T follicular helper cell (primary cell): ENCODE measurements around the gene RRP1.

Experiments used
- DNase-seq: peaks from one replicate; pipeline ENCODE4 v3.0.0-alpha.2; 2020; ENCODE audit warnings: low read depth

The RRP1 gene

DNA sequence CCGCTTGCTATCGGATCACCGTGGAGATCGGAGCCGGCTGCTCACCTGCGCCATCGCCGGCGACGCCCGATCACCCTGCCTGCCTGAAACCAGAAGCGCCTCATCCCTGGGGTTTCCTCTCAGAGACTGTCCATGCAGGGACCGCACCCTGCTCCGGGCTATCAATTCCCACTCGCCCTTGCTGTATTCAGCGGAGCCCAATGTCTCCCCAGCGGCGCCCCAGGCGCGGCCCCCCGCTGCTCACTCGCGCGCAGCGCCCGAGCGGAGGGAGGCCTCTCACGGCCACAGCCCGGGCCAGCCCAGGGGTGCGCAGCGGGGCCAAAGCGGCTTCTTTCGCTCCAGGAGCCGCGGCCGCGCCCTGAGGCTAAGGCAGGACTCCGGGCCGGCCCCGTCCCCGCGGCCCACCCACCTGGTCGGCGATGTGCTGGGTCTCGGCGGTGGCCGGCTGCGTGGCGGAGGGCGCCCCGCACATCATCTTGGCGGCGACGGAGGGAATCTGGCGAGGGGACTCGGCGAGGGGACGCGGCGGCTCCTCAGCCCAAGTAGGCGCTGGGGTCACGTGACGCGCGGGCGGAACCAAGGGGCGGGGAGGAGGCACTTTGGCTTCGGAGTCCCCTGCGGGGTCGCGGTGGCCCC is 13.5 kb upstream of the RRP1 start, which contains the start of gene CSTB:
TSS of gene CSTB (minus strand) at position 514 of the 636 bp plus-strand sequence. CDS start at position 475, 39 bp downstream.
- peak; percentile 81 for DNase-seq

DNA sequence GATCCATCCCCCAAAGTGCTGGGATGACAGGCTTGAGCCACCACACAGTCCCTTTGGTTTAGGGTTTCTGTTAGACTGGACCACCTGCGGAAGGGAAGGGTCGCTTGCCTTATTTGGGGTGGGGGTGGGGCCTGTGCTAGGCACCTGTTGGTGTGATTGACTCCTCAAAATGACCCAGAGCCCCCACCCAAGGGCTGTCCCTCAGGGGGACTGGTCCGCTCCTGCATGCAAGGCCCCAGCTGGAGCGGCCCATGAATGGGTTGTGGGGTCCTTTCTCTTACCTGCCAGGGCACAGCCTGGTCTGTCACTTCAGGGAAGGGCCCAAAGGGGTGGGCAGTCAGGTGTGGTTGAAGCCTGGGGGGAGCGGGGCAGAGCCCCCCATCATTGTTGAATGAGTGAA is 11.4 kb upstream of the RRP1 start:
- no peak for DNase-seq

DNA sequence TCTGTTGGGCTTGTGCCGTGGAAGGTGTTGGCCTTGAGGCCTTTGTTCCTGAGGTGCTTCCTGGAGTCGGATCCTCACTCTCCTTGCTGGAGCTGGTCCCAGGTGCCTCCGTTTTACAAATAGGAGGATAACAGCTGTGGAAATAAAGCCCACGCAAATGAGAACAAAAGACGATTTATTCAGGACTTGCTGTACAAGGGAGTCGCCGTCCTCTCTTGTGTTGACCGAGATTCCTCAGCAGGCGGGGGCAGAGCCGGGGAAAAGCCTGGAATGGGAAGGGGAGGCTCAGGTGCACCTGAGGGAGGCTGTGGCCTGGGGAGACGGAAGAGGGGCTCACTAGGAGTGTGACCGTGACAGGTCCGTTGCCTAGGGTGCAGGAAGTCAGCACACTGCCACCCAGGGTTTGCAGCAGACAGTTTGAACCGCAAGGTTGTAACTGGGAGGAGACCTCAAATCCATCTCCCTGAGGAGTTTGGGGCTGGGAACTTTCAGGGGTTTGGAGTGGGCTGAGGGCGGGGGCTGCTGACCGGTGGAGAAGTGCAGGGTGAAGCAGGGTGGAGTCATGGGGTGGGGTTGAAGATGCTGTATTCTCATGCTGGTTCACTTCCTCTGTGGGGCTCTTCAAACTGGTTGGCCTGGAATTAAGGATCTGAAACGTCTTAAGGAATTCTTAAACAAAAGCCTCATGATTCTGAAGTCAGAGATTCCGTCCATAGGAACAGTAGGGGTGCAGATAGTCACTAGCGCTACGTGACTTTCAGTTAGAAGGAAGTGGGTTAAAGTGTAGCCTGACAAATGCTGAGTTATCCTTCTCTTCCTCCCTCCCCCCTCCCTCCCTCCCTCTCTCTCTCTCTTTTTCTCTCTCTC is 10.7 kb upstream of the RRP1 start:
- no peak for DNase-seq

DNA sequence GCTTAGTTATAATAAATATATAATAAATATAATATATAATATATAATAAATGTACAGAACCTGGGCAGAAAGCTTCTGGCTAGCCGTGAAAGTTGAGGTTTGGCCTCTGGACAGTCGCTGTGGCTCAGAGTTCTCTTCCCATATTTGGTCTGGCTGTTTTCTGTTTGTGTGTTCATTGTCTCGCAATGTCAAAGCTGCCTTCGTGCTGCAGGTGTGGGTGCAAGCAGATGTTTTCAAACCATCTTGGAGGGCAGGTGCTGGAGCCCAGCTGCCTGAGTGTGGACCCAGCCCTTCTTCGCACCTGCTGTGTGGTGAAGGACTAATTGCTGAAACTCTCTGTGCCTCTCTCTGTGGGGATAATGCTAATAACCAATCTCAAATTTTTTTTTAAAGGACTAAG is 9.7 kb upstream of the RRP1 start:
- DNase-seq = no peak

DNA sequence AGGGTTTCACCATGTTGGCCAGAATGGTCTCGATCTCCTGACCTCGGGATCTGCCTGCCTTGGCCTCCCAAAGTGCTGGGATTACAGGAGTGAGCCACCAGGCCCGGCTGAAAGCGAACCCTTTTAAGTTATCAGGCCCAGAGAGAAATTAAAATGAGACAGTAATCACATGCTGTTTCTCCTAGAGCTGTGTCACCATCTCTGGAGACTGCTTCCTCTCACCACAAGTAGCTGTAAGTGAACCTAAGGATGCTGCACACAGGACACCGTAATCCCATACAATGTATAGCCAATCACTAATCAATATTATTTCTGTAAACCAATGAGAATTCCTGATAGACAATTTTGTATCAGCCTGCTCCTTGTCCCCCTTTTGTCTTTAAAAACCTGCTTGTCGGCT is 7.5 kb upstream of the RRP1 start:
- no peak for DNase-seq

DNA sequence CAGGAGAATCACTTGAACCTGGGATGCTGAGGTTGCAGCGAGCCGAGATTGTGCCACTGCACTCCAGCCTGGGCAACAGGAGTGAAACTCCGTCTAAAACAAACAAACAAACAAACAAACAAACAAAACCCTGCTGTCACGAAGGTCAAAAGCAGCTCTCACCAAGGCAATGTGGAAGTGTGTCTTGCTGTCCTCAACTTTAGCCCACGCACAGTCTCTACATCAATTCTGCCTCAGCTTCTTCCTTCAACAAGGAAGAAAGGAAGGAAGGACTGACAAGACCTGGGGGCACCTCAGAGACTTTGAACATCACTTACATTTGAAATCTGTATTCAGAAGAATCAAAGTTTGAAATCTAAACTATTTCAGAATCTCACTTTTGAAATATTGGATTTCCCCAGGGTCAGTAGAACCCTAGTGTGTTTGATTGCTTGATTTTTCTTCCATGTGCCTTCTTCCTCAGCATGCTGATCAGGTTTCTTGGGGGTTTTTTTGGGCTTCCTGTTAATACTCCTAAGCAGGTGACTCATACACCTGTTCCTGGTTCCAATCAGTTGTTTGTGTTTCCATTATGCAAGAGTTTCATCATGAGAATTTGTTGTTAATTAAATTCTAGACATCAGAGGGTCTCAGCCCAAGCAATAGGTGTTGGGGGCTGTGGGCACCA is 6.8 kb upstream of the RRP1 start:
- DNase-seq = no peak

DNA sequence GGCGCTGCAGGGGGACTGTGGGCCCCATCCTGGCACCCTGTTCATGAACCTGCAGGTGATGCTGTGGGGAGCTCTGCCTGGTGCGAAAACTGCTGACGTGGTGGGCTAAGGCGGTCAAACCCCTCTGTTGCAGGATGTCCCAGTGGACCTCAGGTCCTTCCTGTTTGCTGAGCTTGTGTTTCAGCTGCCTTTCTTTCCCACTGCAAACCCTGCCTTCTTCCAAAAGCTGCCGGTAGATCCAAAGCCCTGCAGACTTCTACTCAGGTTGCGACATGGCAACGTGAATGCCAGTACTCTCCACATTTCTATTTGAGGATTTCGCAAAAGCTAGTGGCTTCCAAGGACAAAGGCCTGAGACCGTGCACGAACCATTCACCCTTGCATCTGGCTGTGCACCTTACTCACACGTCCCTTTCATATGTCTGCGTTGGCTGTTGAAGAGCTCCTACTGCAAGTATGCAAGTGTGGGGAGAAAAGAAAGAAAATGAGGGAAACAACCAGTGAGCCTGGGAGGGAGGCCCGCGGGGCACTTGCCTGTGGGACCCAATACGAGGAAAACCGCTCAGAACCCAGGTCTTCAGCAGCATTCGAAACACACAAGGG is 6.2 kb upstream of the RRP1 start:
- no peak for DNase-seq

DNA sequence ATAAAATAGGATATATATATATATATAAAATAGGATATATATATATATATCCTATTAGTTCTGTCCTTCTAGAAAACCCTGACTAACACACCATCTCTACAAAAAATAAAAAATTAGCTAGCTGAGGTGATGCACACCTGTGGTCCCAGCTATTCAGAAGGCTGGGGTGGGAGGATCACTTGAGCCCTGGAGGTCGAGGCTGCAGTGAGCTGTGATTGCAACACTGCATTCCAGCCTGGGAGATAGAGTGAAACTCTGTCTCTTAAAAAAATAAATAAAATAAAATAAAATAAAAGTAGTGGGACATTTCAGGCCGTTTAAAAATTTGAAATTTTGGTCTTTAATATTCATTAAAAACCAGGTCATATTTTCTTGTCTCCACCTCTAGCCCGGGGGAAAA is 4.2 kb upstream of the RRP1 start:
- no peak for DNase-seq

DNA sequence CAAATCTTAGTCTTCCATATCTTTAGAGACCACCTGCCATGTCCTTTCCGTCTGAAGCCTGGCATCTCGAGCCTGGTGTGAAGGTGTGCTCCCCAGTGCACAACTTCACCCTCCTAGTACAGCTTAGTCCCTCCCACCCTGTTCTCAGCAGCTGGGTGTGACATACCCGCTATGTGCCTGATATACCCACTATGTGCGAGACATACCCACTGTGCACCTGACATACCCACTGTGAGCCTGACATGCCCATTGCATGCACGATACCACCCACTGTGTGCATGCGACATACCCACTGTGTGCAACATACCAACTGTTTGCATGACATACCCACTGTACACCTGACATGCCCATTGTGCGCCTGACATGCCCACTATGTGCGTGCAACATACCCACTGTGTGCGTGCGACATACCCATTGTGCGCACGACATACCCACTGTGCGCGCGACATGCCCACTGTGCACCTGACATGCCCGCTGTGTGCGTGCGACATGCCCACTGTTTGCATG is 3.0 kb upstream of the RRP1 start:
- no peak for DNase-seq

DNA sequence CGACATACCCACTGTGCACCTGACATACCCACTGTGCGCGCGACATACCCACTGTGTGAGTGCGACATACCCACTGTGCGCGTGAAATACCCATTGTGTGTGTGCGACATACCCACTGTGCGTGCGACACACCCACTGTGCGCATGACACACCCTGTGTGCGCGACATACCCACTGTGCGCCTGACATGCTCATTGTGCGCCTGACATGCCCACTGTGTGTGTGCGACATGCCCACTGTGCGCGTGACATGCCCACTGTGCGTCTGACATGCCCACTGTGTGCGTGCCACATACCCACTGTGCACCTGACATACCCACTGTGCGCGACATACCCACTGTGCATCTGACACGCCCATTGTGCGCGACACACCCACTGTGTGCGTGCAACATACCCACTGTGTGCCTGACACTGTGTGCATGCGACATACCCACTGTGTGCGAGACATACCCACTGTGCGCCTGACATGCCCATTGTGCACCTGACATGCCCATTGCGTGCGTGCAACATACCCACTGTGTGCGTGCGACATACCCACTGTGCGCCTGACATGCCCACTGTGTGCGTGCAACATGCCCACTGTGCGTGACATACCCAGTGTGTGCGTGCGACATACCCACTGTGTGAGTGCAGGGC is 2.5 kb upstream of the RRP1 start:
- DNase-seq = no peak

DNA sequence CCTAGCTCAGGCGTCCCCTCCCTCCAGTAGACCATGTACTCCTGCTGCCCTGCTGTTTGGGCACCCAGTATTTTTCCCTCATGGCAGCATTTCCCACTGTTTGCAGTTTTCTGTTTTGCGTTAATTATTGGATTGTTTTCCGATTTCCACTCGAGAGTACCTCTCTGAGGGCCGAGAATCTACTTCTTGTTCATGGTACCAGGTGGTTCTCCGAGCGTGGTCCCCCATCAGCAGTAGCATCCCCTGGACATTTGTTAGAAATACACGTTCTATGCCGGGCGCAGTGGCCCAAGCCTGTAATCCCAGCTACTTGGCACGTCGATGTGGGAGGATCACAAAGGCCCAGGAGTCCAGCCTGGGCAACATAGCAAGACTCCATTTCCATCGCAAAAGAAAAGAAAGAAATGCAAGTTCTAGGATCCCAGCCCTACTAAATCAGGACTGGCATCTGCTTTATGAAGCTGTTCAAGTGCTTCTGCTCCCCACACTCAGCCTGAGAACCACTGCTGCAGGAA is 690 bp downstream of the RRP1 start:
- no peak for DNase-seq

DNA sequence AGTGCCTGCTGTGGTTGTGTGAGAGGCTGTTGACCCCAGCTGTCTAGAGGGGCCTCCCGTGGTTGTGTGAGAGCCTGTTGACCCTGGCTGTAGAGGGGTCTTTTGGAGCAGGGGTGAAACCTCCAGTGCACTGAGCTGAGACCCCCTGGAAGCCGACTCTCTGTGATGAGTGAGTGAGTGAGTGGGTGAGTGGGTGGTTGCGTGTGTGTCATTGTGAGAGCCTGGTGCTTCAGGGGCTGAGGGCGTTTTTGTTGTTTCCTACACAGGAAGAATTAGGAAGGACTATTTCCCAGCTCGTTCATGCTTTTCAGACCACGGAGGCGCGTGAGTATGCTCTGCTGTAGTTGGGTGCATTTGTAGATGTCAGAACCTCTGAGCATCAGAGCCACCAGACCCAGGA is 3.0 kb downstream of the RRP1 start:
- no peak for DNase-seq

DNA sequence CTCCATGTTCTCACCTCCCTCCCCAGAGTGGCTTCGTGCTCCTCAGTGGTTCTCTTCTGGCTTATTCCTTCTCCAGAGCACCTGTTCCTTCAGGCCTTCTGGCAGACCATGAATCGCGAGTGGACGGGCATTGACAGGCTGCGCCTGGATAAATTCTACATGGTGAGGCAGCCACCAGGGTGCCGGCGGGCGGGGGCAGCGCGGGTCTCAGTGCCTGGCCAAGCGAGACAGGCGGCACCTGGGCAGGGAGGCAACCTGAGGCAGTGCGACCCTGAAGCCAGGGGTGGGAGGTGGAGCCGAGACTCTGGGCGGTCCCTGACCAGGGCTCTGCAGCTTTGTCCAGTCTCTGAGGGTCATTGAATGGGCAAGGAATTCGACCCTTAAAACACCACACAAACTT is 3.9 kb downstream of the RRP1 start:
- DNase-seq = no peak

DNA sequence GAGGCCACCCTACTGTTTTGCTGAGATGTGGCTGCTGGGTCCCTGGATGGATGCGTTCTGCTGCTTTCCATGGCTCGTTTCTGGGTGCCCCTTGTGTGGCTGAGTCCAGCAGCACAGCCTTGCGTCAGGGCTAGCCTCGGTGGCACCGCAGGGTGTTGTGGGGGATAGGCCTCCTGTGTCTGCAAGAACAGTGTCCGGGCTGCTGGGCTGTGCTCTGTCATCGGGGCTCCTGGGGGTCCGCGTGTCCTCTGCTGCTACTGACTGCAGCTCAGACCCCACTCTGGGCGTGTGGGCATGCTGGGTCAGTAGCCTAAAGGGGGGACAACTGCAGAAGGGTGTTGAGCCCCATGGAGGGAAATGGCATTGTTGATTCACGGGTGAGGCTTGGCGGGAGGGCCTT is 4.9 kb downstream of the RRP1 start:
- no peak for DNase-seq

DNA sequence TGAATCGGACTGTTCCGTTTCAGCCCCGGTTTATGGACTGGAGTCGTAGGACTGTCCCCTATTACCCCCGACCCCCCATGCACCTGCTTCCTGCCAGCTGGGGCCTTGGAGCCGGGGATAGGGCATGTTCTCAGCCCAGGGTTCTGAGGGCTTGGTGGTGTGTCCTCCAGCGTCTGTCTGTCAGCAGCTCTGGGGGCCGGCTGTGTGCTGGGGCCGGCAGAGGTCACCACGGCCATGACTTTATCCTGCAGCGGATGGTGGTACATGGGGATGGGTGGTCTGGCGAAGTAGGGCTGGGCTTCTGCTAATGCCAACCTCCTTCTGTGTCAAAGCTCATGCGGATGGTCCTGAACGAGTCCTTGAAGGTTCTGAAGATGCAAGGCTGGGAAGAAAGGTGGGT is 5.5 kb downstream of the RRP1 start:
- no peak for DNase-seq

DNA sequence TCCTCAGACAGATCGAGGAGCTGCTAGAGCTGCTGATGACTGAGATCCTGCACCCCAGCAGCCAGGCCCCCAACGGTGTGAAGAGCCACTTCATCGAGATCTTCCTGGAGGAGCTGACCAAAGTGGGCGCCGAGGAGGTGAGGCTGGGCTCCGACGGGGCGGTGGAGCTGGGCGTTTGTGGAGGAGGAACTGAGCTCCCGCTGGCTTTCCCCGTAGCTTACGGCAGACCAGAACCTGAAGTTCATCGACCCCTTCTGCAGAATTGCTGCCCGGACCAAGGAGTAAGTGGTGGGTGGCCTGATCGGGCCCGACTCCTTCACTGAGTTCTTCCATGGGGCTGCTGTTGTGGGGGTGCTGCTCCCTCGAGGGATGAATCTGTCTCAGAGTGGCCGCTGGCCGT is 8.0 kb downstream of the RRP1 start:
- DNase-seq = no peak

DNA sequence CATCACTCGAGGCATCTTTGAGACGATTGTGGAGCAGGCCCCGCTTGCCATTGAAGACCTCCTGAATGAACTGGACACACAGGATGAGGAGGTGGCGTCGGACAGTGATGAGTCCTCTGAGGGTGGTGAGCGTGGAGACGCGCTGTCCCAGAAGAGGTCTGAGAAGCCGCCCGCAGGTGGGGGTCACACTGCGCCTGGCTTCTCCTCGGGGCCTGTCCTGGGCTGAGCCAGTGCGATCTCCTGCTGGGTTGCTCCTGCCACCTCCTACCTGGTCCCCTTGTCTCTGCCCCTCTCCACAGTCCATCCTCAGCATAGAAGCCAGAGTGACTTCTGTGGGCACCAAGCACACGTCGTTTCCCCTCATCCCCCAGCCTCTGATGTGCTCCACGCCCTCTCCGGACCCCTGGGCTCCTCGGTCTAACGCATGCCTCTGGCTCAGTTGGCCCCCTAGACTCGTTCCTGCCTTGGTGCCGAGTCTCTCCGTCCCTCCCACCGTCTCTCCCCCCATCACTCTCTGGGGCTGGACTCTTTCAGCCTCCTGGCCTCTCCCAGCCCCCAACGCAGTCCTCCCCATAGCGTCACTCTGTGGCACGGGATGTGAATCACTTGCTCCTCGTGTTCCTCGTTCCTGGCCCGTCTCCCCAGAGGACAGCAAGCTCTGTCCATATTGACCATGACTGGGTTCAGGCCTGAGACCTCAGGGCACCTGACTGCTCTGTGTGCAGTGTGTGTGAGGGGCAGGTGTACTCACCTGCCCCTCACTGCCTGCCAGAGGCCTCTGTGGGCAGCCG is 8.7 kb downstream of the RRP1 start:
- DNase-seq = no peak

DNA sequence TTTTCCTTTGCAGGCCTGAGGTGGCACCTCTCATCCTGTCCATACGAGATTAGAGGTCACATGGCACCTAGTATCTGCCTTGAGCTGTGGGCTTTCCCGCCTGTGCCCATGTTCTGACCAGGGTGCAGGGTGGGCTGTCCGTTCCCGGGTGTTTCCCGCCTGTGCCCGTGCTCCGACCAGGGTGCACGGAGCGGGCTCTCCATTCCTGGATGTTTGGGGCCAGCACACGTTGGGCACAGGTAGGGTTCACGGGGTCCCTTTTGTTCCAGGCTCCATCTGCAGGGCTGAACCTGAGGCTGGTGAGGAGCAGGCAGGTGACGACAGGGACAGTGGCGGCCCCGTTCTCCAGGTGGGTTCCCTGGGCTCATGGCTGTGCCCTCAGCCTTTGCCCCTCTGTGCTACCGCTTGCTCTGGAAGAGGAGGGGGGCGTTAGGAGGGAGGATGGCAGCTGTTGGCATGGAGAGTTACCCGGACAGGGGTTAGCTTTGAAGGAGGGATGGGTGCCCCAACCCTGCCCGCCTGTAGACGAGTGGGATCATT is 10.0 kb downstream of the RRP1 start:
- DNase-seq = no peak

DNA sequence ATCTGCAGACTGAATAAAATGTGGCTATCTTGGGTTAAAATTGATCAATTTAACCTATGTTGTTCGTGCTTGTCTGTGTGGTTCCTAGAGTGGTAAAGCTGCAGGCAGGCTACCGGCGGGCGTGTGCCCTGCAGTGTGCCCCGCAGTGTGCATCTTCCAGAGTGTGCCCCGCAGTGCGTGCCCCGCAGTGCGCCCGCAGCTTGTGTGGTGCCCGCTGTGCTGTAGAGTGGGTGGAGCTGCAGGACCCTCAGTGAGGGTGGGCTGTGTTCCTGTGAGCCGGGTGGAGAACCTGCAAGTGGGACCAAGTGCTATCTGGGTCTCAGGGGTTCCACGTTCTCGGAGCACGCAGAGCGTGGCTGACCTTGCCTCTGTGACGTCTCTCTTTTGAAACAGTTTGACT is 10.7 kb downstream of the RRP1 start:
- no peak for DNase-seq

DNA sequence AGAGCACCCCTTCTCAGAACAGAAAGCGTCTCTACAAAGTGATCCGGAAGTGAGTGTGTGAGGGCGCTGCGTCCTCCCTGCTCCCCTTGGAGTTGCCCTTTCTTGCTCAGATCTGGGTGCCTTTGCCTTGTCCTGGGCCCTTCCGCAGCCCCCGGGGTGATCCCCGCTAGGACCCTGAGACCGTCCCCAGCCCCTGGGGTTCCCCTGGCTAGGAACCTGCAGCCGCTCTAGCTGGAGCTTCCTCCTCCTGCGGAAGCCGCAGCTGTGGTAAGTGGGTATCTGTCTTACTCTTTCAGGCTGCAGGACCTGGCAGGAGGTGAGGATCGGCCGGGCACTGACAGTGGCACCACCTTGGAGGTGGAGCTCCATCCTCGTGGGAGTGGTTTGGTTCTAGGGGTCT is 11.2 kb downstream of the RRP1 start:
- DNase-seq = no peak
